GM10248 (cell line): ENCODE results near the gene TMEM129.

Experiments
- CTCF ChIA-PET: fragments of 300-600 bp; sonication (Branson Sonifier 250); formaldehyde crosslinking; extraction: SDS; loops from one replicate; lab custom pipeline; 2021; ENCODE audit warnings: antibody characterized with exemption; lab: Yijun Ruan, JAX
- POLR2A ChIA-PET: fragments of 350-650 bp; sonication (Branson Sonifier 250); formaldehyde crosslinking; extraction: SDS; loops from one replicate; lab custom pipeline; 2020; ENCODE audit warnings: antibody characterized with exemption; lab: Yijun Ruan, JAX
- DNase-seq: peaks from one replicate; pipeline ENCODE4 v3.0.0; 2012; ENCODE audit errors: extremely low spot score
- TF ChIP-seq, protein P1 (sequence below): IDR thresholded peaks from 2 replicates; pipeline ENCODE4 v1.5.1; 2012; ENCODE audit warnings: mild to moderate bottlenecking, low read depth; ENCODE audit errors: extremely low read depth, missing control alignments, control extremely low read depth

Gene TMEM129

DNA sequence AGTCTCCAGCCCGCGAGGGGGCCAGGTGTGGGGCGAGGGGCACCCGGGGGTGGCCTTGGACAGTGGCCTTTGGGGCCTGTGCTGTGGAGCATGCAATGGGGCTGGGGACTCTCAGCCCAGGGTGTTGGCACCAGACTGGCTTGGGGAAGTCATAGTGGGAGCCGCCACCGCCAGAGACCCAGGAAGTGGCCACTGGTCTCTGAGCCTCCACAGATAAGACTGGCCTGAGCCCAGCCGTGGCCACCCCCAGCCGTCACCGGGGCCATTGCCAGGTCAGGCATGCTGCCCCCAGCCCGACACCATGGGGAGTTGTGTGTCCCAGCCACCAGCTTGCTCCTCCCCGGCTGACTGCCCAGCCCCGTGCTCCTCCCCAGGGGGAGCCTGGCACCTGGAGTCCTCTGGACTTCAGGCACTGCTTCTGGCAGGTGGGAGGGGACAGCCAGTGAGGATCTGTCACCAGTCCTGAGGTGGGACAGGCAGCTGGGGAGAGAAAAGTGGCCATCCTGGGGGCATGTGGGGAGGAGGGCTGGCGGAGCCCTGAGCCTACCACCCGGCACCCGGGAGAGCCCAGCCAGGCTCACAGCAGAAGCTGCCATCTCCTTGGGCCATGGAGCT is 32.7 kb upstream of the TMEM129 start:
- DNase-seq: no peak
- ChIA-PET POLR2A (no interaction called here), CTCF (interaction anchor here (1.3 to 3.0 kb wide), 2 partner anchors 9 to 55 kb away, joined by 4 to 12 read pairs; no protein-coding TSS in a partner anchor)
- TF ChIP-seq, protein P1, sequence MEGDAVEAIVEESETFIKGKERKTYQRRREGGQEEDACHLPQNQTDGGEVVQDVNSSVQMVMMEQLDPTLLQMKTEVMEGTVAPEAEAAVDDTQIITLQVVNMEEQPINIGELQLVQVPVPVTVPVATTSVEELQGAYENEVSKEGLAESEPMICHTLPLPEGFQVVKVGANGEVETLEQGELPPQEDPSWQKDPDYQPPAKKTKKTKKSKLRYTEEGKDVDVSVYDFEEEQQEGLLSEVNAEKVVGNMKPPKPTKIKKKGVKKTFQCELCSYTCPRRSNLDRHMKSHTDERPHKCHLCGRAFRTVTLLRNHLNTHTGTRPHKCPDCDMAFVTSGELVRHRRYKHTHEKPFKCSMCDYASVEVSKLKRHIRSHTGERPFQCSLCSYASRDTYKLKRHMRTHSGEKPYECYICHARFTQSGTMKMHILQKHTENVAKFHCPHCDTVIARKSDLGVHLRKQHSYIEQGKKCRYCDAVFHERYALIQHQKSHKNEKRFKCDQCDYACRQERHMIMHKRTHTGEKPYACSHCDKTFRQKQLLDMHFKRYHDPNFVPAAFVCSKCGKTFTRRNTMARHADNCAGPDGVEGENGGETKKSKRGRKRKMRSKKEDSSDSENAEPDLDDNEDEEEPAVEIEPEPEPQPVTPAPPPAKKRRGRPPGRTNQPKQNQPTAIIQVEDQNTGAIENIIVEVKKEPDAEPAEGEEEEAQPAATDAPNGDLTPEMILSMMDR: no peak

- ChIA-PET CTCF (interaction anchor here (1.3 to 3.0 kb wide), 2 partner anchors 9 to 60 kb away, joined by 3 to 12 read pairs; no protein-coding TSS in a partner anchor), POLR2A (no interaction called here)
- no peak for DNase-seq
- TF ChIP-seq, protein P1: no peak
Measured at GRCh38 chr4:1753294-1753696, 32.2 kb upstream of the TMEM129 start.

GRCh38 chr4:1752284-1753041 is 31.3 kb upstream of the TMEM129 start:
- CTCF ChIA-PET: interaction anchor here (0.6 to 1.4 kb wide), 7 partner anchors 13 to 147 kb away, joined by 3 to 6 read pairs (median 3); no protein-coding TSS in a partner anchor
- POLR2A ChIA-PET: no interaction called here
- TF ChIP-seq, protein P1: no peak
- DNase-seq: no peak

DNA sequence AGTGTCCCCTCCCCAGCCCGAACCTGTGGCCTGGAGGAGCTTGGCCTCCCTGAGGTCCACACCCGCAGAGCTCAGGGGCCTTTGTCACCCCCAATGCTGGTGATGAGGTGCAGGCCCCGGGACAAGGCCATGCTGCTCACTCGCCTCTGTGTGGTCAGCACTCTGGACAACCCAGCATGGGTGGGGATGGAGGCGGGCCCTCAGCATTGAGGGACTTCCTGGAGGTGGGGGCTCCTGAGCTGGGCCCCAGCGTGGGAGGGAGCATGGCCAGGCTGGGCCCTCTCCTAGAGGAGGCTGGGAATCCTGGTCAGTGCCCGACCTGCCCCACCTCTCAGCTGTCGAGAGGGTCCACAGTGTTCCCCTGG is 30.8 kb upstream of the TMEM129 start:
- TF ChIP-seq, protein P1: no peak
- POLR2A ChIA-PET: no interaction called here
- CTCF ChIA-PET: interaction anchor here (0.6 to 1.4 kb wide), 7 partner anchors 13 to 148 kb away, joined by 3 to 6 read pairs (median 3); no protein-coding TSS in a partner anchor
- no peak for DNase-seq

- CTCF ChIA-PET: interaction anchor here (0.6 to 1.4 kb wide), 6 partner anchors 14 to 148 kb away, joined by 3 to 6 read pairs (median 3); no protein-coding TSS in a partner anchor
- POLR2A ChIA-PET: no interaction called here
- TF ChIP-seq, protein P1: no peak
- DNase-seq: no peak
Measured at GRCh38 chr4:1751155-1751918, 30.2 kb upstream of the TMEM129 start.

- TF ChIP-seq, protein P1: no peak
- DNase-seq: no peak
- ChIA-PET CTCF (interaction anchor here (1.1 to 7.1 kb wide), 4 partner anchors 15 to 157 kb away, joined by 4 to 67 read pairs (median 14); no protein-coding TSS in a partner anchor), POLR2A (no interaction called here)
Measured at GRCh38 chr4:1750381-1751154, 29.4 kb upstream of the TMEM129 start.
